ENCODE results near the gene GMNC.

DNA sequence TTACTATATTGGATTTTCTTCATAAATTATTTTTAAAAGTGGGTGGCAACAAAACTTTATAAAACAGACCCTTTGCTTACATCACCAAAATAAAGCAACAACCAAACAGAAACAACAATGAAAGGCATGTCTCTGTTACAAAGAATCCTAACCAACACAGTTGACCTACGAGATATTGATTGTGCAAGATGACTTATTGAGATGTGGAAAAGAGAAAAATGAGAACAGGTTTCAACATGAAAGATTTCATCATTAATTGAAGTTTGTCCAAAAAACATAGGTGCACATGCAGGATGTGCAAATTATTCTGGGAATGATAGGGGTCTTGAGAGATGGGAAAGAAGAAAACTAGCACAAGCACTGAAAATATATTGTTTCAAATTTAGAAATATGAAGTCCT, 9.0 kb downstream of the GMNC start:
- TF ChIP-seq, protein P1, sequence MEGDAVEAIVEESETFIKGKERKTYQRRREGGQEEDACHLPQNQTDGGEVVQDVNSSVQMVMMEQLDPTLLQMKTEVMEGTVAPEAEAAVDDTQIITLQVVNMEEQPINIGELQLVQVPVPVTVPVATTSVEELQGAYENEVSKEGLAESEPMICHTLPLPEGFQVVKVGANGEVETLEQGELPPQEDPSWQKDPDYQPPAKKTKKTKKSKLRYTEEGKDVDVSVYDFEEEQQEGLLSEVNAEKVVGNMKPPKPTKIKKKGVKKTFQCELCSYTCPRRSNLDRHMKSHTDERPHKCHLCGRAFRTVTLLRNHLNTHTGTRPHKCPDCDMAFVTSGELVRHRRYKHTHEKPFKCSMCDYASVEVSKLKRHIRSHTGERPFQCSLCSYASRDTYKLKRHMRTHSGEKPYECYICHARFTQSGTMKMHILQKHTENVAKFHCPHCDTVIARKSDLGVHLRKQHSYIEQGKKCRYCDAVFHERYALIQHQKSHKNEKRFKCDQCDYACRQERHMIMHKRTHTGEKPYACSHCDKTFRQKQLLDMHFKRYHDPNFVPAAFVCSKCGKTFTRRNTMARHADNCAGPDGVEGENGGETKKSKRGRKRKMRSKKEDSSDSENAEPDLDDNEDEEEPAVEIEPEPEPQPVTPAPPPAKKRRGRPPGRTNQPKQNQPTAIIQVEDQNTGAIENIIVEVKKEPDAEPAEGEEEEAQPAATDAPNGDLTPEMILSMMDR (IDR thresholded peaks at IDR 0.05; ENCODE audit: low read depth, low read length, poor library complexity, severe bottlenecking): no peak
- TF ChIP-seq EZH2phosphoT487 (IDR thresholded peaks at IDR 0.05; ENCODE audit: borderline replicate concordance, low read length): no peak
